Ishikawa (cell line): ENCODE measurements around the gene ERF.

Experiments used
- CREB1 ChIP-seq: IDR thresholded peaks from 2 replicates; pipeline ENCODE4 v1.6.1; 2012; ENCODE audit warnings: low read depth
- EP300 ChIP-seq: IDR thresholded peaks from 2 replicates; pipeline ENCODE4 v1.6.1; 2012; ENCODE audit warnings: borderline replicate concordance
- FOXM1 ChIP-seq: IDR thresholded peaks from 2 replicates; pipeline ENCODE4 v1.6.1; 2012; ENCODE audit warnings: low read depth, borderline replicate concordance
- MAX ChIP-seq: IDR thresholded peaks from 2 replicates; pipeline ENCODE4 v1.6.1; 2012
- RAD21 ChIP-seq: IDR thresholded peaks from 2 replicates; pipeline ENCODE4 v1.6.1; 2012; ENCODE audit warnings: low read depth
- TAF1 ChIP-seq: IDR thresholded peaks from 2 replicates; pipeline ENCODE4 v1.6.1; 2012; ENCODE audit warnings: low read depth, mild to moderate bottlenecking
- USF1 ChIP-seq: IDR thresholded peaks from 2 replicates; pipeline ENCODE4 v1.6.1; 2012
- YY1 ChIP-seq: IDR thresholded peaks from 2 replicates; pipeline ENCODE4 v1.6.1; 2012; ENCODE audit warnings: low read depth
- ZBTB7A ChIP-seq: IDR thresholded peaks from 2 replicates; pipeline ENCODE4 v1.6.1; 2012; ENCODE audit warnings: low read depth
- TF ChIP-seq, protein P1 (sequence below): IDR thresholded peaks from 2 replicates; pipeline ENCODE4 v1.6.1; 2012; ENCODE audit warnings: low read depth, mild to moderate bottlenecking

- no peak for TF ChIP-seq EP300
- no peak for TF ChIP-seq ZBTB7A
- no peak for TF ChIP-seq RAD21
- no peak for TF ChIP-seq MAX
- TF ChIP-seq USF1: no peak
- no peak for TF ChIP-seq CREB1
- TF ChIP-seq FOXM1: no peak
- TF ChIP-seq, protein P1, sequence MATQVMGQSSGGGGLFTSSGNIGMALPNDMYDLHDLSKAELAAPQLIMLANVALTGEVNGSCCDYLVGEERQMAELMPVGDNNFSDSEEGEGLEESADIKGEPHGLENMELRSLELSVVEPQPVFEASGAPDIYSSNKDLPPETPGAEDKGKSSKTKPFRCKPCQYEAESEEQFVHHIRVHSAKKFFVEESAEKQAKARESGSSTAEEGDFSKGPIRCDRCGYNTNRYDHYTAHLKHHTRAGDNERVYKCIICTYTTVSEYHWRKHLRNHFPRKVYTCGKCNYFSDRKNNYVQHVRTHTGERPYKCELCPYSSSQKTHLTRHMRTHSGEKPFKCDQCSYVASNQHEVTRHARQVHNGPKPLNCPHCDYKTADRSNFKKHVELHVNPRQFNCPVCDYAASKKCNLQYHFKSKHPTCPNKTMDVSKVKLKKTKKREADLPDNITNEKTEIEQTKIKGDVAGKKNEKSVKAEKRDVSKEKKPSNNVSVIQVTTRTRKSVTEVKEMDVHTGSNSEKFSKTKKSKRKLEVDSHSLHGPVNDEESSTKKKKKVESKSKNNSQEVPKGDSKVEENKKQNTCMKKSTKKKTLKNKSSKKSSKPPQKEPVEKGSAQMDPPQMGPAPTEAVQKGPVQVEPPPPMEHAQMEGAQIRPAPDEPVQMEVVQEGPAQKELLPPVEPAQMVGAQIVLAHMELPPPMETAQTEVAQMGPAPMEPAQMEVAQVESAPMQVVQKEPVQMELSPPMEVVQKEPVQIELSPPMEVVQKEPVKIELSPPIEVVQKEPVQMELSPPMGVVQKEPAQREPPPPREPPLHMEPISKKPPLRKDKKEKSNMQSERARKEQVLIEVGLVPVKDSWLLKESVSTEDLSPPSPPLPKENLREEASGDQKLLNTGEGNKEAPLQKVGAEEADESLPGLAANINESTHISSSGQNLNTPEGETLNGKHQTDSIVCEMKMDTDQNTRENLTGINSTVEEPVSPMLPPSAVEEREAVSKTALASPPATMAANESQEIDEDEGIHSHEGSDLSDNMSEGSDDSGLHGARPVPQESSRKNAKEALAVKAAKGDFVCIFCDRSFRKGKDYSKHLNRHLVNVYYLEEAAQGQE: no peak
- TF ChIP-seq YY1: no peak
- no peak for TF ChIP-seq TAF1
These were observed 32.3 kb upstream of the ERF start for GRCh38 chr19:42287017-42287826.
